H1 (cell line): ENCODE results near the gene CAMKMT. TPM values are rescaled to one million over a fixed set of nuclear protein-coding genes. Genes with fewer than 3 reads are reported as not detected.

Source experiments
- CTCF ChIA-PET: fragments of 300-600 bp; sonication (Branson Sonifier 250); formaldehyde crosslinking; loops from one replicate; lab custom pipeline; 2021; ENCODE audit not compliant: partially characterized antibody; lab: Charles Lee
- POLR2A ChIA-PET: fragments of 300-600 bp; sonication (Branson Sonifier 250); formaldehyde crosslinking; loops from one replicate; lab custom pipeline; 2021; ENCODE audit warnings: inconsistent platforms; ENCODE audit not compliant: partially characterized antibody; lab: Charles Lee
- DNase-seq, 2 experiments: peaks; one replicate each; pipeline versions ENCODE4 v3.0.0 to v3.0.0-alpha.2; 2010 to 2022; ENCODE audit warnings: low spot score in 2 of 2, low read depth in 1 of 2, mixed read lengths in 1 of 2
- FAIRE-seq: peaks from 2 replicates; lab custom pipeline; 2011; peaks lifted over from hg19 to GRCh38; lab: Jason Lieb, UNC
- H2AFZ ChIP-seq: 2 replicates; pipeline ENCODE4 v1.8.1; 2012; ENCODE audit warnings: low read length, inconsistent platforms
- H2AK5ac ChIP-seq: 2 replicates; pipeline ENCODE4 v1.6.1; 2013; ENCODE audit warnings: low read depth, low read length
- H2BK120ac ChIP-seq: replicated peaks from 2 replicates; pipeline ENCODE3; 2013; ENCODE audit warnings: low read depth, low read length, inconsistent platforms
- H2BK12ac ChIP-seq: 2 replicates; pipeline ENCODE4 v1.6.1; 2013; ENCODE audit warnings: low read depth, low read length
- H2BK15ac ChIP-seq: 2 replicates; pipeline ENCODE4 v1.6.1; 2013; ENCODE audit warnings: low read length
- H2BK20ac ChIP-seq: 2 replicates; pipeline ENCODE4 v1.6.1; 2013; ENCODE audit warnings: low read length
- H2BK5ac ChIP-seq: 2 replicates; pipeline ENCODE4 v1.6.1; 2013; ENCODE audit warnings: low read depth, low read length
- H3K14ac ChIP-seq: 2 replicates; pipeline ENCODE4 v1.6.1; 2013; ENCODE audit warnings: inconsistent platforms; ENCODE audit not compliant: insufficient read length
- H3K18ac ChIP-seq: 2 replicates; pipeline ENCODE4 v1.6.1; 2013; ENCODE audit warnings: low read length; ENCODE audit errors: extremely low read depth
- H3K23ac ChIP-seq: 2 replicates; pipeline ENCODE4 v1.6.1; 2013; ENCODE audit warnings: inconsistent platforms; ENCODE audit not compliant: insufficient read length
- H3K23me2 ChIP-seq: 2 replicates; pipeline ENCODE4 v1.6.1; 2013; ENCODE audit warnings: low read depth, low read length
- H3K27ac ChIP-seq: 2 replicates; pipeline ENCODE4 v1.6.1; 2011; ENCODE audit warnings: low read depth, low read length, inconsistent platforms
- H3K27me3 ChIP-seq, 4 experiments: replicated peaks in 1 of 4; 1 replicate in 1 of 4; 2 replicates in 3 of 4; pipeline versions ENCODE4 v1.6.1 to v1.8.1; 2011 to 2013; ENCODE audit warnings: low read length in 3 of 4, mild to moderate bottlenecking in 3 of 4, inconsistent platforms in 2 of 4, mixed read lengths in 2 of 4, moderate library complexity in 1 of 4; ENCODE audit not compliant: control insufficient read depth in 3 of 4, insufficient read depth in 3 of 4; ENCODE audit errors: extremely low read depth in 1 of 4
- H3K36me3 ChIP-seq, 4 experiments: 2 replicates each; pipeline versions ENCODE4 v1.6.1 to v1.8.1; 2011 to 2013; ENCODE audit warnings: mild to moderate bottlenecking in 4 of 4, low read length in 3 of 4, moderate library complexity in 2 of 4, control low read depth in 1 of 4, inconsistent platforms in 1 of 4; ENCODE audit not compliant: insufficient read depth in 4 of 4, control insufficient read depth in 2 of 4
- H3K4ac ChIP-seq: replicated peaks from 2 replicates; pipeline ENCODE3; 2013; ENCODE audit warnings: low read length, low read depth, mixed read lengths, inconsistent platforms; ENCODE audit not compliant: insufficient read length
- H3K4me1 ChIP-seq, 4 experiments: replicated peaks in 1 of 4; 1 replicate in 1 of 4; 2 replicates in 3 of 4; pipeline versions ENCODE4 v1.6.1 to v1.8.1; 2011 to 2013; ENCODE audit warnings: low read length in 3 of 4, inconsistent platforms in 2 of 4, mixed read lengths in 1 of 4; ENCODE audit not compliant: insufficient read depth in 4 of 4, control insufficient read depth in 3 of 4
- H3K4me2 ChIP-seq, 2 experiments: 2 replicates each; pipeline versions ENCODE4 v1.6.1 to v1.8.1; 2011 to 2013; ENCODE audit warnings: low read depth in 2 of 2, low read length in 2 of 2, control low read depth in 1 of 2, inconsistent platforms in 1 of 2, mild to moderate bottlenecking in 1 of 2; ENCODE audit not compliant: insufficient read depth in 1 of 2
- H3K4me3 ChIP-seq, 4 experiments: fragments of 200-600, 300-600 bp in 1 of 4; sonication (generic), shearing (Covaris generic), sonication (Bioruptor Twin) in 1 of 4; 2 replicates each; pipeline versions ENCODE4 v1.5.1 to v1.8.1; 2011 to 2016; ENCODE audit warnings: low read length in 4 of 4, low read depth in 3 of 4, control low read depth in 2 of 4, inconsistent platforms in 2 of 4, mild to moderate bottlenecking in 2 of 4, mixed read lengths in 1 of 4, moderate library complexity in 1 of 4; ENCODE audit not compliant: insufficient read depth in 2 of 4; ENCODE audit errors: extremely low read depth in 1 of 4
- H3K56ac ChIP-seq: replicated peaks from 2 replicates; pipeline ENCODE3; 2013; ENCODE audit warnings: low read depth, mild to moderate bottlenecking, mixed read lengths, low read length, inconsistent platforms; ENCODE audit not compliant: insufficient read length
- H3K79me1 ChIP-seq: 2 replicates; pipeline ENCODE4 v1.6.1; 2013; ENCODE audit warnings: low read depth, low read length, control low read depth
- H3K79me2 ChIP-seq, 2 experiments: 2 replicates each; pipeline versions ENCODE4 v1.6.1 to v1.8.1; 2012 to 2013; ENCODE audit warnings: low read length in 2 of 2, mild to moderate bottlenecking in 2 of 2, inconsistent platforms in 1 of 2; ENCODE audit not compliant: insufficient read depth in 2 of 2, control insufficient read depth in 1 of 2
- H3K9ac ChIP-seq, 4 experiments: replicated peaks in 1 of 4; 1 replicate in 1 of 4; 2 replicates in 3 of 4; pipeline versions ENCODE4 v1.6.1 to v1.8.1; 2011 to 2013; ENCODE audit warnings: low read depth in 3 of 4, low read length in 3 of 4, control low read depth in 2 of 4, mild to moderate bottlenecking in 2 of 4, moderate library complexity in 2 of 4, inconsistent platforms in 1 of 4; ENCODE audit errors: extremely low read depth in 1 of 4
- H3K9me3 ChIP-seq, 2 experiments: 2 replicates each; pipeline versions ENCODE4 v1.6.1 to v1.8.1; 2012 to 2013; ENCODE audit warnings: mild to moderate bottlenecking in 2 of 2, moderate library complexity in 2 of 2, control low read depth in 1 of 2, inconsistent platforms in 1 of 2, low read depth in 1 of 2, low read length in 1 of 2, mixed read lengths in 1 of 2; ENCODE audit not compliant: insufficient read depth in 2 of 2
- H4K20me1 ChIP-seq, 2 experiments: replicated peaks in 1 of 2; 2 replicates each; pipeline versions ENCODE3 to v1.8.1; 2011 to 2013; ENCODE audit warnings: inconsistent platforms in 2 of 2, low read length in 2 of 2, mild to moderate bottlenecking in 1 of 2; ENCODE audit not compliant: insufficient read depth in 2 of 2, control insufficient read depth in 1 of 2
- H4K5ac ChIP-seq: 2 replicates; pipeline ENCODE4 v1.6.1; 2013; ENCODE audit warnings: low read length, low read depth, mixed read lengths, inconsistent platforms; ENCODE audit not compliant: insufficient read length
- H4K8ac ChIP-seq: 2 replicates; pipeline ENCODE4 v1.8.0; 2013; ENCODE audit warnings: mild to moderate bottlenecking, moderate library complexity, low read length, inconsistent platforms; ENCODE audit not compliant: insufficient read depth; ENCODE audit errors: extremely low read depth
- H4K91ac ChIP-seq: replicated peaks from 2 replicates; pipeline ENCODE3; 2013; ENCODE audit warnings: low read length, mixed read lengths, inconsistent platforms; ENCODE audit not compliant: insufficient read length
- FOSL1 ChIP-seq: IDR thresholded peaks from 2 replicates; pipeline ENCODE4 v1.6.1; 2011; ENCODE audit warnings: mild to moderate bottlenecking, low read depth, low read length, moderate library complexity; ENCODE audit not compliant: insufficient read depth
- RBBP5 ChIP-seq: IDR thresholded peaks from 2 replicates; pipeline ENCODE4 v1.7.1; 2012; ENCODE audit warnings: low read depth, mild to moderate bottlenecking, inconsistent platforms, low read length, moderate library complexity, borderline replicate concordance
- WGBS, 2 experiments: shearing (Covaris generic) in 1 of 2; methylation state at CpG; one replicate each; pipeline versions ENCODE4 v1.1.6 to v1.1.7; 2013 to 2015; ENCODE audit warnings: low lambda C conversion rate in 2 of 2, mixed read lengths in 2 of 2, inconsistent platforms in 1 of 2, low coverage in 1 of 2, missing lambda C conversion rate in 1 of 2; ENCODE audit not compliant: insufficient replicate concordance in 2 of 2, insufficient coverage in 1 of 2, insufficient read length in 1 of 2; ENCODE audit errors: extremely low coverage in 1 of 2, missing lambda C conversion rate in 1 of 2; 5-methylcytosine and 5-hydroxymethylcytosine counted together
- polyA plus RNA-seq, 7 experiments: library from polyadenylated mRNA; depleted of rRNA in 3 of 7; stranded (reverse) in 5 of 7; unstranded in 2 of 7; fragments of >200 nt in 5 of 7; fragments of 200-250 nt in 2 of 7; gene quantifications; 1 replicate in 5 of 7; 2 replicates in 1 of 7; 4 replicates in 1 of 7; pipeline versions ENCODE4 v1.2.1 to v1.2.3, GENCODE V29; 2011 to 2013; ENCODE audit warnings: missing spikeins in 2 of 7, mixed read lengths in 2 of 7
- total RNA-seq: library from RNA; stranded (reverse); fragmentation: NEBNext Ultra II Directional; extraction: Animal tissue kit (Norgen Biotek cat#: 25700); gene quantifications from 2 replicates; pipeline ENCODE4 v1.2.1, GENCODE V29; 2021

CAMKMT gene
- total and polyA plus RNA-seq, 2 of the 8 experiments (the other 6 are each of a cell fraction or from before 2014, with no cell fraction given) = 14.7 to 22.4 TPM

- H2BK12ac ChIP-seq = no peak overlapping the region
- no peak for FAIRE-seq
- no peak overlapping the region for H4K8ac ChIP-seq
- no peaks in the 10 kb centered on the region for H3K9me3 ChIP-seq
- no peaks in the 10 kb centered on the region for H3K27me3 ChIP-seq
- no peaks in the 10 kb centered on the region for H3K79me1 ChIP-seq
- H3K23ac ChIP-seq = no peak overlapping the region
- no peak overlapping the region for H3K4ac ChIP-seq
- no peak overlapping the region for H2AK5ac ChIP-seq
- H3K4me3 ChIP-seq = no peak overlapping the region
- no peak overlapping the region for H2BK5ac ChIP-seq
- no peaks in the 10 kb centered on the region for H3K23me2 ChIP-seq
- no peak overlapping the region for H2BK120ac ChIP-seq
- no peaks in the 10 kb centered on the region for H4K20me1 ChIP-seq
- no peak overlapping the region for H3K4me2 ChIP-seq
- DNase-seq = no peak
- no peak overlapping the region for H2AFZ ChIP-seq
- no peak overlapping the region for H2BK15ac ChIP-seq
- H3K79me2 ChIP-seq = no peaks in the 10 kb centered on the region
- no peak overlapping the region for H2BK20ac ChIP-seq
- POLR2A ChIA-PET = no interaction called here
- H3K14ac ChIP-seq = no peak overlapping the region
- H3K18ac ChIP-seq = no peak overlapping the region
- peaks cover 0 to 19% (median 13%) of the 10 kb centered on the region in 4 experiments; a peak in 5 of 8 replicates for H3K36me3 ChIP-seq
- TF ChIP-seq RBBP5 (no peak), FOSL1 (no peak)
- CTCF ChIA-PET = interaction anchor here (2.7 kb wide), 1 partner anchor 9 kb away, joined by 11 read pairs; no protein-coding TSS in a partner anchor
- no peak overlapping the region for H3K27ac ChIP-seq
- H3K56ac ChIP-seq = no peak overlapping the region
- no peak overlapping the region for H3K9ac ChIP-seq
- no peak overlapping the region for H4K5ac ChIP-seq
- WGBS, 2 experiments = 95% methylated on average over 1 of the region's 1 CpG; no CpG with 5 or more reads in 1 of the 2 experiments
- no peaks in the 10 kb centered on the region for H3K4me1 ChIP-seq
- H4K91ac ChIP-seq = no peak overlapping the region
Observed at GRCh38 chr2:44333994-44334393, 27.8 kb upstream of the CAMKMT start.
